IMR-90 (cell line): ENCODE results near the gene INHA. TPM values are rescaled to one million over a fixed set of nuclear protein-coding genes. Genes with fewer than 3 reads are reported as not detected.

Source experiments
- ATAC-seq: fragments of 200-7000 bp; cut with Tn5 transposase; 2 replicates; pipeline ENCODE4 v1.9.1; 2020; ENCODE audit warnings: low read depth, mild to moderate bottlenecking, moderate library complexity
- BruUV-seq: library from RNA; stranded (reverse); fragments of 400-500 nt; replicated peaks from 2 replicates; lab custom pipeline; 2021; lab: Mats Ljungman, UMichigan
- CTCF ChIA-PET: fragments of 300-600 bp; formaldehyde crosslinking; extraction: SDS; loops from one replicate; lab custom pipeline; 2021; ENCODE audit warnings: antibody characterized with exemption; lab: Yijun Ruan, JAX
- POLR2A ChIA-PET: fragments of 300-600 bp; sonication (Branson Sonifier 250); formaldehyde crosslinking; loops from one replicate; lab custom pipeline; 2022; ENCODE audit warnings: antibody characterized with exemption; ENCODE audit not compliant: unreplicated experiment; lab: Charles Lee
- DNase-seq: peaks from one replicate; pipeline ENCODE4 v3.0.0; 2013
- H2AFZ ChIP-seq: replicated peaks from 2 replicates; pipeline ENCODE3; 2013; ENCODE audit warnings: low read length, mild to moderate bottlenecking; ENCODE audit not compliant: poor library complexity
- H2AK5ac ChIP-seq: 2 replicates; pipeline ENCODE4 v1.6.1; 2013; ENCODE audit warnings: low read depth, low read length, inconsistent platforms
- H2AK9ac ChIP-seq: replicated peaks from 2 replicates; pipeline ENCODE3; 2013; ENCODE audit warnings: mild to moderate bottlenecking, low read depth, low read length, moderate library complexity; ENCODE audit not compliant: poor library complexity
- H2BK120ac ChIP-seq: 2 replicates; pipeline ENCODE4 v1.6.1; 2013; ENCODE audit warnings: low read depth, low read length, inconsistent platforms
- H2BK15ac ChIP-seq: 3 replicates; pipeline ENCODE4 v1.6.1; 2013; ENCODE audit warnings: low read depth, low read length, inconsistent platforms
- H2BK20ac ChIP-seq: 2 replicates; pipeline ENCODE4 v1.6.1; 2013; ENCODE audit warnings: low read depth, mild to moderate bottlenecking, inconsistent platforms, low read length, moderate library complexity
- H2BK5ac ChIP-seq: 2 replicates; pipeline ENCODE4 v1.6.1; 2013; ENCODE audit warnings: mild to moderate bottlenecking, low read depth, low read length, inconsistent platforms; ENCODE audit not compliant: poor library complexity, severe bottlenecking
- H3K14ac ChIP-seq: replicated peaks from 2 replicates; pipeline ENCODE4 v1.6.1; 2013; ENCODE audit warnings: low read depth, low read length, inconsistent platforms
- H3K18ac ChIP-seq: 2 replicates; pipeline ENCODE4 v1.6.1; 2013; ENCODE audit warnings: low read depth, low read length, control low read depth
- H3K23ac ChIP-seq: 2 replicates; pipeline ENCODE4 v1.6.1; 2013; ENCODE audit warnings: low read depth, low read length, inconsistent platforms
- H3K27ac ChIP-seq: 2 replicates; pipeline ENCODE4 v1.5.1; 2013; ENCODE audit warnings: mild to moderate bottlenecking, control low read depth, low read length; ENCODE audit not compliant: insufficient read depth
- H3K27me3 ChIP-seq: 2 replicates; pipeline ENCODE4 v1.6.1; 2013; ENCODE audit warnings: low read length; ENCODE audit not compliant: control insufficient read depth, insufficient read depth
- H3K36me3 ChIP-seq: 2 replicates; pipeline ENCODE4 v1.6.1; 2013; ENCODE audit warnings: low read length, mixed read lengths; ENCODE audit not compliant: control insufficient read depth, insufficient read depth
- H3K4ac ChIP-seq: 2 replicates; pipeline ENCODE4 v1.6.1; 2013; ENCODE audit warnings: low read depth, low read length, inconsistent platforms
- H3K4me1 ChIP-seq: 2 replicates; pipeline ENCODE4 v1.6.1; 2013; ENCODE audit warnings: low read length, mixed read lengths; ENCODE audit not compliant: control insufficient read depth, insufficient read depth
- H3K4me2 ChIP-seq: 2 replicates; pipeline ENCODE4 v1.6.1; 2013; ENCODE audit warnings: low read depth, mild to moderate bottlenecking, control low read depth, low read length, moderate library complexity
- H3K4me3 ChIP-seq: 2 replicates; pipeline ENCODE4 v1.5.1; 2013; ENCODE audit warnings: low read depth, mild to moderate bottlenecking, control low read depth, low read length, moderate library complexity; ENCODE audit not compliant: insufficient read depth
- H3K56ac ChIP-seq: 2 replicates; pipeline ENCODE4 v1.6.1; 2013; ENCODE audit warnings: low read length, inconsistent platforms; ENCODE audit not compliant: insufficient read depth; ENCODE audit errors: extremely low read depth
- H3K79me1 ChIP-seq, 2 experiments: 2 replicates each; pipeline ENCODE4 v1.6.1; 2013; ENCODE audit warnings: low read length in 2 of 2, inconsistent platforms in 1 of 2, low read depth in 1 of 2
- H3K9ac ChIP-seq: 2 replicates; pipeline ENCODE4 v1.6.1; 2013; ENCODE audit warnings: low read depth, low read length, control low read depth
- H3K9me1 ChIP-seq: 2 replicates; pipeline ENCODE4 v1.6.1; 2013; ENCODE audit warnings: low read length, inconsistent platforms; ENCODE audit not compliant: insufficient read depth
- H3K9me3 ChIP-seq: 2 replicates; pipeline ENCODE4 v1.6.1; 2013; ENCODE audit warnings: low read length; ENCODE audit not compliant: control insufficient read depth, insufficient read depth
- H4K20me1 ChIP-seq: 2 replicates; pipeline ENCODE4 v1.6.1; 2013; ENCODE audit warnings: low read length, inconsistent platforms; ENCODE audit not compliant: insufficient read depth
- H4K5ac ChIP-seq: 2 replicates; pipeline ENCODE4 v1.6.1; 2013; ENCODE audit warnings: mild to moderate bottlenecking, low read depth, low read length, control low read depth
- H4K8ac ChIP-seq, 2 experiments: 2 replicates each; pipeline ENCODE4 v1.6.1; 2013; ENCODE audit warnings: low read depth in 2 of 2, low read length in 2 of 2, control low read depth in 1 of 2, inconsistent platforms in 1 of 2
- H4K91ac ChIP-seq: 2 replicates; pipeline ENCODE4 v1.6.1; 2013; ENCODE audit warnings: low read depth, low read length, inconsistent platforms; ENCODE audit not compliant: insufficient read depth
- CEBPB ChIP-seq: IDR thresholded peaks from 2 replicates; pipeline ENCODE4 v1.6.1; 2012; ENCODE audit warnings: low read depth, low read length, improper control_type of control experiment
- RFX5 ChIP-seq: IDR thresholded peaks from 2 replicates; pipeline ENCODE4 v1.8.0; 2012; ENCODE audit warnings: low read depth, mild to moderate bottlenecking, low read length, moderate library complexity
- WGBS, 2 experiments: methylation state at CpG; one replicate each; pipeline versions ENCODE4 v1.1.5 to v1.1.7; 2013; ENCODE audit warnings: missing lambda C conversion rate in 2 of 2; ENCODE audit not compliant: insufficient read length in 1 of 2; ENCODE audit errors: extremely low coverage in 2 of 2; 5-methylcytosine and 5-hydroxymethylcytosine counted together
- dilution Hi-C: fragments of 300-500 bp; cut with HindIII; formaldehyde crosslinking; loops from one replicate; pipeline ENCODE4 v1.14.3; 2018; ENCODE audit warnings: low sequenced_read_pairs; ENCODE audit not compliant: unreplicated experiment
- in situ Hi-C: fragments of 300-500 bp; cut with MboI; formaldehyde crosslinking; loops from 3 replicates; pipeline ENCODE4 v1.14.3; 2019; ENCODE audit warnings: low sequenced_read_pairs, inconsistent platforms, mixed read lengths
- intact Hi-C: fragments of 100-400 bp; cut with micrococcal nuclease; formaldehyde crosslinking; loops from 2 replicates; pipeline ENCODE4 v1.10.0; 2022
- polyA plus RNA-seq, 3 experiments: library from polyadenylated mRNA; depleted of rRNA; stranded (reverse); fragments of >200 nt; gene quantifications; 2 replicates each; pipeline ENCODE4 v1.2.3, GENCODE V29; 2012; ENCODE audit warnings: low replicate concordance in 1 of 3
- total RNA-seq: library from RNA; depleted of rRNA; stranded (reverse); fragments of >200 nt; gene quantifications from 2 replicates; pipeline ENCODE4 v1.2.3, GENCODE V29; 2012

Gene INHA
- total and polyA plus RNA-seq, 2 of the 4 experiments (the other 2 are of a cell fraction): 0.96 TPM; not detected in 1

GRCh38 chr2:219567791-219568361 lies 4.2 kb upstream of the INHA start:
- no peak overlapping the region for H3K56ac ChIP-seq
- DNase-seq (no peak), ATAC-seq (no peak)
- H3K18ac ChIP-seq: no peak overlapping the region
- H3K27ac ChIP-seq: no peak overlapping the region
- no peaks in the 10 kb centered on the region; the same call in 1 of the 2 replicates for H3K27me3 ChIP-seq
- no peak overlapping the region for H2BK120ac ChIP-seq
- H3K4me3 ChIP-seq: no peak overlapping the region
- H3K4me2 ChIP-seq: no peak overlapping the region
- no peak overlapping the region for H2AK9ac ChIP-seq
- H3K4me1 ChIP-seq: peaks cover 10% of the 10 kb centered on the region
- no peak overlapping the region for H2BK5ac ChIP-seq
- no peak overlapping the region for H4K5ac ChIP-seq
- H3K79me1 ChIP-seq: peaks cover 11 to 18% of the 10 kb centered on the region in 2 experiments
- H3K36me3 ChIP-seq: peaks cover 26% of the 10 kb centered on the region
- 91% methylated on average over 25 of the region's 35 CpGs; no CpG with 5 or more reads in 1 of the 2 experiments for WGBS, 2 experiments
- no peak overlapping the region for H4K8ac ChIP-seq
- no TSS peak for BruUV-seq
- ChIA-PET CTCF (no interaction called here), POLR2A (no interaction called here)
- no peaks in the 10 kb centered on the region for H3K9me3 ChIP-seq
- H3K23ac ChIP-seq: no peak overlapping the region
- H2BK15ac ChIP-seq: no peak overlapping the region
- H4K91ac ChIP-seq: no peak overlapping the region
- H2BK20ac ChIP-seq: no peak overlapping the region
- in situ Hi-C loops (no loop called here), intact Hi-C loops (no loop called here), dilution Hi-C loops (no loop called here)
- H3K9ac ChIP-seq: no peak overlapping the region
- peak overlapping the region; percentile 15 for H2AFZ ChIP-seq
- peaks cover 8% of the 10 kb centered on the region; the same call in 1 of the 2 replicates for H3K9me1 ChIP-seq
- peaks cover 8% of the 10 kb centered on the region; the same call in 1 of the 2 replicates for H4K20me1 ChIP-seq
- TF ChIP-seq CEBPB: no peak
- TF ChIP-seq RFX5: no peak
- no peak overlapping the region for H3K4ac ChIP-seq
- no peak overlapping the region for H3K14ac ChIP-seq
- H2AK5ac ChIP-seq: no peak overlapping the region
